Liver (tissue), 3 donors: ENCODE measurements around the gene F7.

Experiments used
- EGR1 ChIP-seq, 2 donors: IDR thresholded peaks; 2 replicates each; pipeline ENCODE4 v1.6.1; 2016 to 2018; ENCODE audit warnings: antibody characterized with exemption in 2 of 2, low read depth in 2 of 2
- JUND ChIP-seq, 2 donors: IDR thresholded peaks; 2 replicates each; pipeline ENCODE4 v1.6.1; 2016; ENCODE audit warnings: antibody characterized with exemption in 2 of 2
- NR2F2 ChIP-seq: IDR thresholded peaks from 2 replicates; pipeline ENCODE4 v1.6.1; 2016; ENCODE audit warnings: antibody characterized with exemption
- RAD21 ChIP-seq, 2 donors: IDR thresholded peaks; 2 replicates each; pipeline ENCODE4 v1.6.1; 2016; ENCODE audit warnings: antibody characterized with exemption in 2 of 2, mild to moderate bottlenecking in 2 of 2
- SP1 ChIP-seq: IDR thresholded peaks from 2 replicates; pipeline ENCODE4 v1.6.1; 2018; ENCODE audit warnings: antibody characterized with exemption, mild to moderate bottlenecking
- TAF1 ChIP-seq: conservative IDR thresholded peaks from 2 replicates; pipeline ENCODE4 v1.6.1; 2016; ENCODE audit warnings: antibody characterized with exemption, mild to moderate bottlenecking
- YY1 ChIP-seq: IDR thresholded peaks from 2 replicates; pipeline ENCODE4 v1.6.1; 2016; ENCODE audit warnings: antibody characterized with exemption, mild to moderate bottlenecking
- TF ChIP-seq, protein P1 (sequence below): fragments of 150-350 bp; IDR thresholded peaks from 2 replicates; pipeline ENCODE4 v1.5.1; 2017; ENCODE audit warnings: improper control_type of control experiment, low read depth, low read length; ENCODE audit not compliant: missing input control
- TF ChIP-seq, protein P2 (sequence below): IDR thresholded peaks from 2 replicates; pipeline ENCODE4 v1.6.1; 2016; ENCODE audit warnings: antibody characterized with exemption
- donor health status: healthy.
- donor health status: healthy.

DNA sequence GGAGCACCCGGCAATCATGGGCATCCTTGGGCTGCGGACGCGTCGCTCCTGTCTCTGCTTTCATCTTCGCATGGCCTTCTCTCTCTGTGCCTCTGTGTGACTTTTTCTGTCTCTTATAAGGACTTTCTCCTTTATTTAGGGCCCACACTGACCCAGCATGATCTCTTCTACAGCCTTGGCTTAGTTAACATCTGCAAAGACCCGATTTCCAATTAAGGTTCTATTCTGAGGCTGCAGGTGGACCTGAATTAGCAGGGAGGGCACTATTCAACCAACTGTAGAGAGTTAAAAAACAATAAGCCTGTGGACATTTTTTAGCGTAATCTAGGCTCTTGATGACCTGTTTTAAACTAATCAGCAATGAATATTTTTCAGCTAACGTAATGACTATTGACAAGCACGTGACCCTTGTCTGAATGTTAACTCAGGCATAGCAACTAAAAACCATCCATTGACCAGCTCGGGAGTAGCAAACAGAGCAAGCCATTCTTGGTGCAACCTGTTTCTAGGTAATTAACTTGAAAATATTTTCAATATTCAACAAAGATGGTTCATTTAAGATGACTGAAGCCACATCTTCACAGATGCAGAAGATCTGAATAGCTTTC lies 32.2 kb downstream of the F7 start:
- TF ChIP-seq RAD21 (IDR thresholded peaks at IDR 0.05) (no peak), NR2F2 (no peak), JUND (IDR thresholded peaks at IDR 0.05) (peak in 1 of 2 donors; percentile 60), SP1 (no peak), TAF1 (no peak), EGR1 (IDR thresholded peaks at IDR 0.05; ENCODE audit: low read depth in 2 of 2) (no peak), YY1 (no peak)
- TF ChIP-seq, protein P1, sequence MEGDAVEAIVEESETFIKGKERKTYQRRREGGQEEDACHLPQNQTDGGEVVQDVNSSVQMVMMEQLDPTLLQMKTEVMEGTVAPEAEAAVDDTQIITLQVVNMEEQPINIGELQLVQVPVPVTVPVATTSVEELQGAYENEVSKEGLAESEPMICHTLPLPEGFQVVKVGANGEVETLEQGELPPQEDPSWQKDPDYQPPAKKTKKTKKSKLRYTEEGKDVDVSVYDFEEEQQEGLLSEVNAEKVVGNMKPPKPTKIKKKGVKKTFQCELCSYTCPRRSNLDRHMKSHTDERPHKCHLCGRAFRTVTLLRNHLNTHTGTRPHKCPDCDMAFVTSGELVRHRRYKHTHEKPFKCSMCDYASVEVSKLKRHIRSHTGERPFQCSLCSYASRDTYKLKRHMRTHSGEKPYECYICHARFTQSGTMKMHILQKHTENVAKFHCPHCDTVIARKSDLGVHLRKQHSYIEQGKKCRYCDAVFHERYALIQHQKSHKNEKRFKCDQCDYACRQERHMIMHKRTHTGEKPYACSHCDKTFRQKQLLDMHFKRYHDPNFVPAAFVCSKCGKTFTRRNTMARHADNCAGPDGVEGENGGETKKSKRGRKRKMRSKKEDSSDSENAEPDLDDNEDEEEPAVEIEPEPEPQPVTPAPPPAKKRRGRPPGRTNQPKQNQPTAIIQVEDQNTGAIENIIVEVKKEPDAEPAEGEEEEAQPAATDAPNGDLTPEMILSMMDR, result no peak
- TF ChIP-seq, protein P2, sequence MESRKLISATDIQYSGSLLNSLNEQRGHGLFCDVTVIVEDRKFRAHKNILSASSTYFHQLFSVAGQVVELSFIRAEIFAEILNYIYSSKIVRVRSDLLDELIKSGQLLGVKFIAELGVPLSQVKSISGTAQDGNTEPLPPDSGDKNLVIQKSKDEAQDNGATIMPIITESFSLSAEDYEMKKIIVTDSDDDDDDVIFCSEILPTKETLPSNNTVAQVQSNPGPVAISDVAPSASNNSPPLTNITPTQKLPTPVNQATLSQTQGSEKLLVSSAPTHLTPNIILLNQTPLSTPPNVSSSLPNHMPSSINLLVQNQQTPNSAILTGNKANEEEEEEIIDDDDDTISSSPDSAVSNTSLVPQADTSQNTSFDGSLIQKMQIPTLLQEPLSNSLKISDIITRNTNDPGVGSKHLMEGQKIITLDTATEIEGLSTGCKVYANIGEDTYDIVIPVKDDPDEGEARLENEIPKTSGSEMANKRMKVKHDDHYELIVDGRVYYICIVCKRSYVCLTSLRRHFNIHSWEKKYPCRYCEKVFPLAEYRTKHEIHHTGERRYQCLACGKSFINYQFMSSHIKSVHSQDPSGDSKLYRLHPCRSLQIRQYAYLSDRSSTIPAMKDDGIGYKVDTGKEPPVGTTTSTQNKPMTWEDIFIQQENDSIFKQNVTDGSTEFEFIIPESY, result no peak
